Gastrocnemius medialis (tissue), 4 donors: ENCODE results near the gene HOXA3.

ENCODE experiments used
- POLR2A ChIP-seq, 2 donors: fragments of 450-650 bp; IDR thresholded peaks; one replicate each; pipeline ENCODE4 v1.6.1; 2017; ENCODE audit warnings: antibody characterized with exemption in 2 of 2, mild to moderate bottlenecking in 2 of 2, moderate library complexity in 2 of 2
- TF ChIP-seq, protein P1 (sequence below), 5 experiments: fragments of 450-650 bp in 3 of 5; fragments of 200-600 bp in 2 of 5; sonication (generic) in 2 of 5; IDR thresholded peaks in 4 of 5; conservative IDR thresholded peaks in 1 of 5; 1 replicate in 4 of 5; 2 replicates in 1 of 5; pipeline ENCODE4 v1.5.1; 2016 to 2019; ENCODE audit warnings: antibody characterized with exemption in 5 of 5, mild to moderate bottlenecking in 3 of 5, moderate library complexity in 3 of 5

DNA sequence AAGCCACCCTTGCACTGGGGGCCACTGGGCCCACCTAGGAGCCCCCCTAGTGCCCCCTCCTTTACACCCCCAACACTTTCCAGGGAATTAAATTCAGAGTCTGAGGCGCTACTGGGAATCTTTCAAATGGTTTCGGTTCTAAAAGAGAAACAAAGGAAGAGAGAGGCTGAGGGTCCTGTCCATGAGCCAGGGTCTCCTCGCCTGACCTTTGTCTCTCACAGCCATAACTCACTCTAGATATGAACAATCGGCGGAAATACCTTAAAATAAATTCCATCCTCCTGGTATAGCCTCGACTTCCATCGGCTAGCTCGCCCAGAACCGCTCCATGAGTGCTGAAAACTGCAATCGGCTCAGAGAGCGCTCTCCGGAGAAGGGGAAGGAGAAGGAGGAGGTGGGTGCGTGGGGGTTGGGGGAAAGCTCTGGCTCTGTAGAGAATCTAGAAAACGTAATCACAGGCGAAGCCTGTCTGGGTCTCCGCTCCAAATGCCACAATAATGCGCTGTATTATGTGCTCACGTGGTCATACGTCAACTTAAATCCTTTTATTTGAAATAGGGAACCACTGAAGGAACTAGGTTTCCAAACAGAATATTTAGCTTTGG is 34.4 kb downstream of the HOXA3 start:
- no peak for TF ChIP-seq POLR2A (IDR thresholded peaks at IDR 0.05)
- TF ChIP-seq, protein P1, sequence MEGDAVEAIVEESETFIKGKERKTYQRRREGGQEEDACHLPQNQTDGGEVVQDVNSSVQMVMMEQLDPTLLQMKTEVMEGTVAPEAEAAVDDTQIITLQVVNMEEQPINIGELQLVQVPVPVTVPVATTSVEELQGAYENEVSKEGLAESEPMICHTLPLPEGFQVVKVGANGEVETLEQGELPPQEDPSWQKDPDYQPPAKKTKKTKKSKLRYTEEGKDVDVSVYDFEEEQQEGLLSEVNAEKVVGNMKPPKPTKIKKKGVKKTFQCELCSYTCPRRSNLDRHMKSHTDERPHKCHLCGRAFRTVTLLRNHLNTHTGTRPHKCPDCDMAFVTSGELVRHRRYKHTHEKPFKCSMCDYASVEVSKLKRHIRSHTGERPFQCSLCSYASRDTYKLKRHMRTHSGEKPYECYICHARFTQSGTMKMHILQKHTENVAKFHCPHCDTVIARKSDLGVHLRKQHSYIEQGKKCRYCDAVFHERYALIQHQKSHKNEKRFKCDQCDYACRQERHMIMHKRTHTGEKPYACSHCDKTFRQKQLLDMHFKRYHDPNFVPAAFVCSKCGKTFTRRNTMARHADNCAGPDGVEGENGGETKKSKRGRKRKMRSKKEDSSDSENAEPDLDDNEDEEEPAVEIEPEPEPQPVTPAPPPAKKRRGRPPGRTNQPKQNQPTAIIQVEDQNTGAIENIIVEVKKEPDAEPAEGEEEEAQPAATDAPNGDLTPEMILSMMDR (IDR thresholded peaks at IDR 0.05 in 4 of 5, conservative IDR thresholded peaks at IDR 0.05 in 1 of 5): no peak
